Activated gamma-delta T cell treated with anti-CD3 and anti-CD28 coated beads, Interleukin-2, amount 50 U/mL, for 16 hours (primary cell): Measurements from ENCODE around the gene ZBTB8A.
"Not testable (repeated sequence)": the region's sequence is repeated elsewhere in the genome, so short reads cannot be mapped to it uniquely, and the experiment has no call there.

Experiments
- DNase-seq: peaks from one replicate; pipeline ENCODE4 v3.0.0-alpha.2; 2020; ENCODE audit warnings: low read depth

ZBTB8A gene

GRCh38 chr1:32536764-32537163 is 2.5 kb upstream of the ZBTB8A start:
- DNase-seq = no peak

- no peak for DNase-seq
These were observed 651 bp downstream of the ZBTB8A start for GRCh38 chr1:32539584-32540571.

- no peak for DNase-seq
These were observed 1.4 kb downstream of the ZBTB8A start for GRCh38 chr1:32540605-32541004.

GRCh38 chr1:32541064-32541566 is 1.9 kb downstream of the ZBTB8A start:
- no peak for DNase-seq

GRCh38 chr1:32546611-32547010 is 7.4 kb downstream of the ZBTB8A start:
- no peak for DNase-seq

- DNase-seq = no peak
These were observed 10.4 kb downstream of the ZBTB8A start for GRCh38 chr1:32549616-32550015.

GRCh38 chr1:32554288-32554687 is 15.1 kb downstream of the ZBTB8A start:
- no peak for DNase-seq

GRCh38 chr1:32557035-32557434 is 17.8 kb downstream of the ZBTB8A start:
- DNase-seq = not testable (repeated sequence)

- DNase-seq = no peak
These were observed 18.6 kb downstream of the ZBTB8A start for GRCh38 chr1:32557812-32558211.

GRCh38 chr1:32568929-32569328 is 29.7 kb downstream of the ZBTB8A start:
- no peak for DNase-seq

GRCh38 chr1:32580348-32581017 is 41.3 kb downstream of the ZBTB8A start:
- DNase-seq = no peak

- DNase-seq = no peak
These were observed 53.7 kb downstream of the ZBTB8A start for GRCh38 chr1:32592943-32593342.

- no peak for DNase-seq
These were observed 60.8 kb downstream of the ZBTB8A start for GRCh38 chr1:32600034-32600433.

- DNase-seq = no peak
These were observed 66.6 kb downstream of the ZBTB8A start for GRCh38 chr1:32605711-32606424.

GRCh38 chr1:32606565-32607371 is 67.5 kb downstream of the ZBTB8A start:
- DNase-seq = no peak

- no peak for DNase-seq
These were observed 70.0 kb downstream of the ZBTB8A start for GRCh38 chr1:32609180-32609579.

GRCh38 chr1:32611859-32612188 is 72.6 kb downstream of the ZBTB8A start:
- DNase-seq = no peak

GRCh38 chr1:32612189-32612881 is 73.1 kb downstream of the ZBTB8A start:
- DNase-seq = peak; percentile 6

- DNase-seq = no peak
These were observed 74.2 kb downstream of the ZBTB8A start for GRCh38 chr1:32613472-32613871.

GRCh38 chr1:32618673-32619221 is 79.5 kb downstream of the ZBTB8A start:
- DNase-seq = no peak
